HEK293 (cell line): Measurements from ENCODE around the gene EFCAB6.

Experiments
- CTCF ChIP-seq: fragments of 450-650 bp; formaldehyde crosslinking; IDR thresholded peaks from 2 replicates; pipeline ENCODE4 v1.5.1; 2016; ENCODE audit warnings: missing biosample characterization, missing genetic modification characterization
- ZNF132 ChIP-seq: fragments of 450-650 bp; formaldehyde crosslinking; IDR thresholded peaks from 2 replicates; pipeline ENCODE4 v1.5.1; 2017; ENCODE audit warnings: missing biosample characterization, missing genetic modification characterization, borderline replicate concordance
- ZNF747 ChIP-seq: fragments of 450-650 bp; formaldehyde crosslinking; IDR thresholded peaks from 2 replicates; pipeline ENCODE4 v1.5.1; 2016; ENCODE audit warnings: missing biosample characterization, missing genetic modification characterization
- ZSCAN18 ChIP-seq: fragments of 450-650 bp; formaldehyde crosslinking; IDR thresholded peaks from 2 replicates; pipeline ENCODE4 v1.5.1; 2016; ENCODE audit warnings: missing biosample characterization, missing genetic modification characterization

GRCh38 chr22:43532301-43533155 is 279.6 kb downstream of the EFCAB6 start:
- TF ChIP-seq CTCF (tag by site-specific recombination) (no peak), ZNF132 (tag by site-specific recombination) (no peak), ZNF747 (tag by site-specific recombination) (no peak), ZSCAN18 (tag by site-specific recombination) (no peak)
